ENCODE data around the gene ORC5. TPM values are rescaled to one million over a fixed set of nuclear protein-coding genes. Genes with fewer than 3 reads are reported as not detected.

Gene ORC5
- total RNA-seq (2021) = 25.9 and 28.2 TPM in 2 replicates
- long read RNA-seq, transcript ORC5-201 (14 exons, 1,958 nt) = major isoform, 166 of 230 reads
- long read RNA-seq, transcript ORC5-207 (7 exons, 1,214 nt) = minor isoform, 14 of 230 reads
- long read RNA-seq, partial matches to known transcripts = 21 of 230 reads
- long read RNA-seq, other reads (novel, unspliced or antisense) = 26 of 230 reads

- Histone ChIP-seq H2BK20ac (ENCODE audit: low read depth, low read length, poor library complexity, severe bottlenecking) (no peak within 1 kb of the TSS), H3K9me3 (ENCODE audit: control insufficient read depth, low read depth, low read length) (no peaks in the 10 kb centered on the region), H3K56ac (ENCODE audit: insufficient read length, low read depth, low read length) (no peak within 1 kb of the TSS), H4K91ac (ENCODE audit: insufficient read length, low read depth, low read length) (no peak within 1 kb of the TSS), H3K18ac (ENCODE audit: insufficient read length, low read depth, low read length) (peak within 1 kb of the TSS; percentile 54), H2AK5ac (ENCODE audit: insufficient read length, low read length) (no peak within 1 kb of the TSS), H4K5ac (ENCODE audit: insufficient read length, low read depth, low read length) (no peak within 1 kb of the TSS), H2BK15ac (ENCODE audit: low read depth, low read length) (no peak within 1 kb of the TSS), H3K27me3 (ENCODE audit: insufficient read depth, low read length) (no peaks in the 10 kb centered on the region), H3K4me1 (ENCODE audit: insufficient read depth, low read length) (no peaks in the 10 kb centered on the region), H3K4me2 (ENCODE audit: insufficient read depth, insufficient read length, low read length) (peak within 1 kb of the TSS; percentile 72), H4K20me1 (ENCODE audit: control insufficient read depth, insufficient read depth, insufficient read length) (no peaks in the 10 kb centered on the region), H3T11ph (ENCODE audit: low read length) (no peak within 1 kb of the TSS), H4K8ac (replicated peaks; ENCODE audit: insufficient read length, low read depth, low read length) (no peak within 1 kb of the TSS), H3K27ac (ENCODE audit: insufficient read length, low read depth, low read length) (no peak within 1 kb of the TSS), H3K79me2 (ENCODE audit: insufficient read depth, low read length) (peaks cover 12% of the 10 kb centered on the region; the same call in 1 of the 2 replicates), H3K4ac (ENCODE audit: low read depth, low read length) (no peak within 1 kb of the TSS), H3K23me2 (ENCODE audit: insufficient read length, low read depth, low read length, poor library complexity, severe bottlenecking) (peaks cover 4% of the 10 kb centered on the region), H3K14ac (ENCODE audit: insufficient read depth, low read length) (peak within 1 kb of the TSS; percentile 92), H2BK120ac (ENCODE audit: low read depth, low read length, poor library complexity, severe bottlenecking) (no peak within 1 kb of the TSS), H3K23ac (ENCODE audit: insufficient read length, low read depth, low read length) (no peak within 1 kb of the TSS), H2BK5ac (ENCODE audit: insufficient read length, low read length) (no peak within 1 kb of the TSS), H3K9ac (ENCODE audit: extremely low read depth, insufficient read length, low read length) (peak within 1 kb of the TSS; percentile 93), H2AFZ (ENCODE audit: low read length) (peak within 1 kb of the TSS; percentile 45), H3K79me1 (ENCODE audit: insufficient read depth, low read depth, low read length, poor library complexity, severe bottlenecking) (no peaks in the 10 kb centered on the region), H2BK12ac (ENCODE audit: insufficient read length, low read depth, low read length) (no peak within 1 kb of the TSS)
- peaks cover 12 to 22% (median 18%) of the 10 kb centered on the region in 3 experiments; a peak in 6 of 7 replicates for H3K36me3 Mint-ChIP-seq (ENCODE audit: insufficient read depth in 1 of 3, low read depth in 3 of 3)
- WGBS (ENCODE audit: extremely low coverage, insufficient read length, low lambda C conversion rate) = no CpG with 5 or more reads among the region's 47 CpGs
- H3K27ac Mint-ChIP-seq = peak within 1 kb of the TSS; percentile 74 to 96 (median 96)
- peaks cover 14 to 16% of the 10 kb centered on the region in 2 experiments for H3K4me1 Mint-ChIP-seq
- H3K4me3 Mint-ChIP-seq = peak within 1 kb of the TSS; percentile 91 to 95
- peaks cover 11% of the 10 kb centered on the region for H3K27me3 Mint-ChIP-seq (ENCODE audit: low read depth)
- TF ChIP-seq CTCF (conservative IDR thresholded peaks at IDR 0.05) = no peak
- DNase-seq = peak; percentile 45
- peaks cover 22 to 29% of the 10 kb centered on the region in 2 experiments for H3K9me3 Mint-ChIP-seq
Measured at GRCh38 chr7:104207731-104208420, at the start of gene ORC5. Gene ORC5 (minus strand): TSS chr7:104208013. CDS start chr7:104207904, 109 bp downstream.
